HG02870 (cell line): ENCODE measurements around the gene WDR27.

ENCODE experiments used
- ATAC-seq: cut with Tn5 transposase; IDR thresholded peaks from one replicate; pipeline ENCODE4 v1.9.1; 2021; ENCODE audit warnings: mild to moderate bottlenecking, moderate library complexity; ENCODE audit not compliant: unreplicated experiment

Gene WDR27

GRCh38 chr6:169641461-169642085 is 60.3 kb downstream of the WDR27 start:
- ATAC-seq: no peak

GRCh38 chr6:169640983-169641382 is 60.8 kb downstream of the WDR27 start:
- no peak for ATAC-seq

GRCh38 chr6:169640351-169640852 is 61.4 kb downstream of the WDR27 start:
- ATAC-seq: no peak

GRCh38 chr6:169639653-169640278 is 62.1 kb downstream of the WDR27 start:
- no peak for ATAC-seq

- no peak for ATAC-seq
Measured at GRCh38 chr6:169638915-169639314, 62.9 kb downstream of the WDR27 start.

GRCh38 chr6:169638388-169638787 is 63.4 kb downstream of the WDR27 start:
- no peak for ATAC-seq

- ATAC-seq: no peak
Measured at GRCh38 chr6:169635345-169635744, 66.5 kb downstream of the WDR27 start.

GRCh38 chr6:169632841-169633240 is 69.0 kb downstream of the WDR27 start:
- ATAC-seq: no peak

GRCh38 chr6:169629256-169629655 is 72.6 kb downstream of the WDR27 start:
- ATAC-seq: no peak

GRCh38 chr6:169627736-169628607 is 73.9 kb downstream of the WDR27 start:
- ATAC-seq: no peak

GRCh38 chr6:169626649-169627048 is 75.2 kb downstream of the WDR27 start:
- no peak for ATAC-seq

- ATAC-seq: no peak
Measured at GRCh38 chr6:169626169-169626568, 75.7 kb downstream of the WDR27 start.

GRCh38 chr6:169625376-169625775 is 76.5 kb downstream of the WDR27 start:
- no peak for ATAC-seq

GRCh38 chr6:169624785-169625184 is 77.0 kb downstream of the WDR27 start:
- ATAC-seq: no peak

- no peak for ATAC-seq
Measured at GRCh38 chr6:169623975-169624374, 77.9 kb downstream of the WDR27 start.

- ATAC-seq: no peak
Measured at GRCh38 chr6:169623343-169623742, 78.5 kb downstream of the WDR27 start.

GRCh38 chr6:169622618-169623017 is 79.2 kb downstream of the WDR27 start:
- ATAC-seq: no peak

GRCh38 chr6:169621311-169621710 is 80.5 kb downstream of the WDR27 start:
- ATAC-seq: no peak

- no peak for ATAC-seq
Measured at GRCh38 chr6:169620171-169621130, 81.4 kb downstream of the WDR27 start.

- no peak for ATAC-seq
Measured at GRCh38 chr6:169619650-169620049, 82.2 kb downstream of the WDR27 start.
